PC-3 (cell line): Measurements from ENCODE around the gene NANS.
A peak's percentile ranks its signal among the peaks of the same experiment; 100 is the strongest.

Source experiments
- EZH2 ChIP-seq: fragments of 300-600 bp; sonication (generic); IDR thresholded peaks from one replicate; pipeline ENCODE4 v1.6.1; 2017; ENCODE audit warnings: antibody characterized with exemption, mild to moderate bottlenecking, low read length; ENCODE audit not compliant: unreplicated experiment
- TF ChIP-seq, protein P1 (sequence below): fragments of 300-600 bp; sonication (generic); conservative IDR thresholded peaks from 2 replicates; pipeline ENCODE4 v1.5.1; 2017; ENCODE audit warnings: antibody characterized with exemption, low read depth, mild to moderate bottlenecking, low read length

DNA sequence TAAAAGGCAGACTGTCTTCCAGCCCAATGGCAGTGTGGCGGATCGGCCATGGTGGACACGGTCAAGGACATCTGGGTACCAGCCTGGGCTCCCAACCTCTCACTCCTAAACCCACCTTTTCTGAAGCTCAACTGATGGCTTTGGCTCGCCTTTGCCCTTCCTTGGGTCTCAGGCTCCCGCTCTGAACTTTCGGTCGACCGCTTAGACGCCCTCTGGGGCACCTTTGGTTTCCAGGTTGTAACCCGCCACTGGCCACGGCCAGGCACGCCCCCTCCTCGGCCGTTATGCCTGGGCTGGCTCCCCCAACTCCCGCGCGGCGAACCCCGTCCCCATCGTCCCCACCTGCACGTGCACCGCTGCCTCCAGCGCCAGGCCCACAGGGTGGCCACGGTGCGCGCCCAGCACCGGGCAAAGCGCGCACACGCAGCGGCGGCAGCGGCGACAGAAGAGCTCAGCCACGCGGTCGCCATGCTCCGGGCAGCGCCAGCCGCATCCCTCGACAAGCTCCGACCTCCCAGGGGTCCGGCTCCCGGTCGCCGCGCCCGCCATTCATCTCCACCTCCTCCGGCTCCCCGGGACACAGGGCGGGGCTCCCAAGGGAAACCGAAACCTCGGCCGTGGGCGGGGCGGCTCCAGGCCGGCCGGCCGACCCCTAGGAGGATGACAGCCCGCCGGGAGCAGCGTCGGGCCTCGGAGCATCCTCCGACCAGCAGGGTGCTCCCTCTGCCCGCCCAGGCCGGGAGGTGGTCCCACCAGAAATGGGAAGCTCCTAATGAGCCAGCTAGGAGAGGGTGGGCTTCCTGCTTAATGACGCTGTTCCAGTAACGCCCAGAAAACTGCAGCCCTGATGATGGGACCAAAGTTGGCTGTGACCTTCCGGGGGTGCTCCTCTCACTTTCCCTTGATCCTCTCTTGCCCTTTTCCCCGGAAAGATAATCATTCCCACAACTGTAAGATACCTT lies 62.4 kb downstream of the NANS start, which contains the start of gene TRIM14:
- TF ChIP-seq, protein P1, sequence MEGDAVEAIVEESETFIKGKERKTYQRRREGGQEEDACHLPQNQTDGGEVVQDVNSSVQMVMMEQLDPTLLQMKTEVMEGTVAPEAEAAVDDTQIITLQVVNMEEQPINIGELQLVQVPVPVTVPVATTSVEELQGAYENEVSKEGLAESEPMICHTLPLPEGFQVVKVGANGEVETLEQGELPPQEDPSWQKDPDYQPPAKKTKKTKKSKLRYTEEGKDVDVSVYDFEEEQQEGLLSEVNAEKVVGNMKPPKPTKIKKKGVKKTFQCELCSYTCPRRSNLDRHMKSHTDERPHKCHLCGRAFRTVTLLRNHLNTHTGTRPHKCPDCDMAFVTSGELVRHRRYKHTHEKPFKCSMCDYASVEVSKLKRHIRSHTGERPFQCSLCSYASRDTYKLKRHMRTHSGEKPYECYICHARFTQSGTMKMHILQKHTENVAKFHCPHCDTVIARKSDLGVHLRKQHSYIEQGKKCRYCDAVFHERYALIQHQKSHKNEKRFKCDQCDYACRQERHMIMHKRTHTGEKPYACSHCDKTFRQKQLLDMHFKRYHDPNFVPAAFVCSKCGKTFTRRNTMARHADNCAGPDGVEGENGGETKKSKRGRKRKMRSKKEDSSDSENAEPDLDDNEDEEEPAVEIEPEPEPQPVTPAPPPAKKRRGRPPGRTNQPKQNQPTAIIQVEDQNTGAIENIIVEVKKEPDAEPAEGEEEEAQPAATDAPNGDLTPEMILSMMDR = peak; percentile 47; the same call in 1 of the 2 replicates
- TF ChIP-seq EZH2 = no peak
